Esophagus muscularis mucosa (tissue), 4 donors: ENCODE measurements around the gene HMMR. TPM values are rescaled to one million over a fixed set of nuclear protein-coding genes. Genes with fewer than 3 reads are reported as not detected.

Experiments
- DNase-seq: peaks from one replicate; pipeline ENCODE4 v3.0.0-alpha.2; 2017; ENCODE audit errors: extremely low spot score
- H3K27ac ChIP-seq, 4 donors: fragments of 200-600 bp; sonication (generic); replicated peaks in 1 of 4; 1 replicate in 3 of 4; 2 replicates in 1 of 4; pipeline ENCODE4 v1.5.1; 2016 to 2019; ENCODE audit warnings: mild to moderate bottlenecking in 1 of 4
- H3K27me3 ChIP-seq, 4 donors: fragments of 200-600 bp; sonication (generic); one replicate each; pipeline versions ENCODE4 v1.5.1 to v1.6.0; 2016 to 2019
- H3K36me3 ChIP-seq, 4 donors: fragments of 200-600 bp; sonication (generic); one replicate each; pipeline ENCODE4 v1.5.1; 2016 to 2019
- H3K4me1 ChIP-seq, 4 donors: fragments of 200-600 bp; sonication (generic); one replicate each; pipeline ENCODE4 v1.5.1; 2016 to 2019
- H3K4me3 ChIP-seq, 4 donors: fragments of 200-600 bp; sonication (generic); 1 replicate in 2 of 4; 2 replicates in 2 of 4; pipeline ENCODE4 v1.5.1; 2016 to 2019; ENCODE audit warnings: mild to moderate bottlenecking in 4 of 4, moderate library complexity in 1 of 4
- H3K9me3 ChIP-seq, 4 donors: fragments of 200-600 bp; sonication (generic); 1 replicate in 3 of 4; 2 replicates in 1 of 4; pipeline ENCODE4 v1.5.1; 2016 to 2019
- CTCF ChIP-seq, 3 experiments: fragments of 200-600 bp in 2 of 3; fragments of 450-650 bp in 1 of 3; sonication (generic) in 2 of 3; IDR thresholded peaks; one replicate each; pipeline ENCODE4 v1.5.1; 2017 to 2019; ENCODE audit warnings: antibody characterized with exemption in 3 of 3, mild to moderate bottlenecking in 2 of 3, moderate library complexity in 1 of 3
- EP300 ChIP-seq: sonication (generic); formaldehyde crosslinking; IDR thresholded peaks from one replicate; pipeline ENCODE4 v1.6.1; 2017; ENCODE audit warnings: antibody characterized with exemption
- POLR2A ChIP-seq: fragments of 450-650 bp; IDR thresholded peaks from one replicate; pipeline ENCODE4 v1.6.1; 2017; ENCODE audit warnings: antibody characterized with exemption, moderate library complexity, mild to moderate bottlenecking, low read depth
- POLR2AphosphoS5 ChIP-seq, 2 donors: sonication (generic); formaldehyde crosslinking; IDR thresholded peaks; one replicate each; pipeline ENCODE4 v1.6.1; 2017; ENCODE audit warnings: antibody characterized with exemption in 2 of 2
- WGBS: methylation state at CpG from one replicate; pipeline ENCODE4 v1.1.5; 2018; 5-methylcytosine and 5-hydroxymethylcytosine counted together
- intact Hi-C: fragments of 100-400 bp; cut with DNase I; formaldehyde crosslinking; loops from one replicate; pipeline ENCODE4 v1.15.1; 2023
- total RNA-seq, 4 donors: library from RNA; depleted of rRNA; stranded (reverse); fragments of >200 nt; gene quantifications; one replicate each; pipeline versions ENCODE4 v1.1.0 to v1.2.1, GENCODE V29; 2016

Gene HMMR
- total RNA-seq, 4 donors from 2014 or later = 0.17 to 0.57 (median 0.26) TPM; not detected in 1

- H3K4me3 ChIP-seq = no peak overlapping the region
- no peak overlapping the region for H3K27ac ChIP-seq
- H3K9me3 ChIP-seq = no peaks in the 10 kb centered on the region
- no peak for DNase-seq
- 37% methylated on average over 3 of the region's 3 CpGs for WGBS
- TF ChIP-seq EP300 (no peak), POLR2A (no peak), CTCF (IDR thresholded peaks at IDR 0.05) (no peak), POLR2AphosphoS5 (IDR thresholded peaks at IDR 0.05) (no peak)
- no peaks in the 10 kb centered on the region for H3K36me3 ChIP-seq
- H3K4me1 ChIP-seq = peaks cover 13 to 24% (median 20%) of the 10 kb centered on the region in 4 donors
- intact Hi-C loops = no loop called here
- H3K27me3 ChIP-seq = no peaks in the 10 kb centered on the region
Measured at GRCh38 chr5:163434401-163434866, 26.0 kb upstream of the HMMR start.

- WGBS = 80% methylated on average over 4 of the region's 4 CpGs
- DNase-seq = no peak
- Histone ChIP-seq H3K36me3 (peaks cover 0 to 10% (median 2%) of the 10 kb centered on the region in 4 donors), H3K27me3 (no peaks in the 10 kb centered on the region), H3K4me1 (peaks cover 13 to 41% (median 34%) of the 10 kb centered on the region in 4 donors), H3K27ac (peak overlapping the region; percentile 89 to 90 (median 90)), H3K9me3 (no peaks in the 10 kb centered on the region), H3K4me3 (peak overlapping the region in 1 of 4 donors; percentile 87)
- intact Hi-C loops = no loop called here
- TF ChIP-seq POLR2AphosphoS5 (IDR thresholded peaks at IDR 0.05) (no peak), CTCF (IDR thresholded peaks at IDR 0.05) (no peak), EP300 (no peak), POLR2A (no peak)
Measured at GRCh38 chr5:163436515-163436914, 23.9 kb upstream of the HMMR start.

GRCh38 chr5:163437011-163437308, 23.5 kb upstream of the HMMR start:
- Histone ChIP-seq H3K27me3 (no peaks in the 10 kb centered on the region), H3K4me1 (peaks cover 13 to 41% (median 34%) of the 10 kb centered on the region in 4 donors), H3K9me3 (no peaks in the 10 kb centered on the region), H3K27ac (peak overlapping the region; percentile 89 to 90 (median 90)), H3K4me3 (peak overlapping the region; percentile 75 to 94 (median 86)), H3K36me3 (peaks cover 0 to 15% (median 4%) of the 10 kb centered on the region in 4 donors)
- intact Hi-C loops = no loop called here
- DNase-seq = no peak
- WGBS = 7% methylated on average over 6 of the region's 6 CpGs
- TF ChIP-seq EP300 (no peak), POLR2A (no peak), CTCF (IDR thresholded peaks at IDR 0.05) (no peak), POLR2AphosphoS5 (IDR thresholded peaks at IDR 0.05) (no peak)

- peak in 1 of 3 experiments; percentile 7 for TF ChIP-seq CTCF (IDR thresholded peaks at IDR 0.05)
- TF ChIP-seq POLR2A = peak; percentile 36
- no peak for TF ChIP-seq EP300
- peak; percentile 85 to 91 for TF ChIP-seq POLR2AphosphoS5 (IDR thresholded peaks at IDR 0.05)
- Histone ChIP-seq H3K4me1 (peaks cover 13 to 41% (median 34%) of the 10 kb centered on the region in 4 donors), H3K9me3 (no peaks in the 10 kb centered on the region), H3K4me3 (peak within 1 kb of the TSS; percentile 75 to 94 (median 86)), H3K36me3 (peaks cover 0 to 20% (median 9%) of the 10 kb centered on the region in 4 donors), H3K27ac (peak within 1 kb of the TSS; percentile 89 to 90 (median 90)), H3K27me3 (no peaks in the 10 kb centered on the region)
- DNase-seq = peak; percentile 99
- intact Hi-C loops = no loop called here
- WGBS = 0% methylated on average over 23 of the region's 51 CpGs
Measured at GRCh38 chr5:163437309-163438182, 22.9 kb upstream of the HMMR start, which contains the start of gene CCNG1. TSS of gene CCNG1 (plus strand) at chr5:163437595. CDS start at chr5:163439257, 1,662 bp downstream.
